GM18858 (cell line): ENCODE measurements around the gene CCDC92.

Experiments
- ATAC-seq: cut with Tn5 transposase; IDR thresholded peaks from one replicate; pipeline ENCODE4 v1.9.1; 2021; ENCODE audit not compliant: unreplicated experiment

CCDC92 gene

DNA sequence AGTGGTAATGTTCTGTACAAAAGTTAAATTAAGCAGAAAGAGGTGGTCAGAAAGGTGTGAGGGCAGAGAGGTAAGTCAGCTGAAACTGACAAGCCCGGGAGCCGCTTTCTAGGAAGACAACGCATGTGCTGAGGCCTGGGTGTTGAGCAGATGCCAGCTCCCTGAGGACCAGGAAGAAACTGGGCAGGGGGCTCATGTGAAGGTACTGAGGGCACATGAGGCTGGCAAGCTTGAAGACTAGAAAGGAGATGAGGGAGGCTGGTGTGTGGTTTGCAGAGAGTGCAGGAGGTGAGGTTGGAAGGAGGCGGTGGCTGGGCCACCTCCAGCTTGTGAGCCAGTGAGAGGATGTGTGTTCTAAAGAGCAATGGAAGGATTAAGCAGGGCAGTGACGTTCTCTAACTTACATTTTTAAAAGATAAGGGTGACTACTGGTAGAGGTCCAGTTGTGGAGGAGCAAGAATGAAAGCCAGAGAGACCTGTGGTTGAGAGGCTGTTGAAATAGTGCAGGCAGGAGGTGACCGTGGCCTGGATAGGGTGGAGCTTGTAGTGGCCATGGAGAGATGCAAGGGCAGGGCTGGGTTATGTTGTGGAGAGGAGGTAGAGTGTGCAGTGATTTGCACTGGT lies 29.5 kb upstream of the CCDC92 start:
- no peak for ATAC-seq

DNA sequence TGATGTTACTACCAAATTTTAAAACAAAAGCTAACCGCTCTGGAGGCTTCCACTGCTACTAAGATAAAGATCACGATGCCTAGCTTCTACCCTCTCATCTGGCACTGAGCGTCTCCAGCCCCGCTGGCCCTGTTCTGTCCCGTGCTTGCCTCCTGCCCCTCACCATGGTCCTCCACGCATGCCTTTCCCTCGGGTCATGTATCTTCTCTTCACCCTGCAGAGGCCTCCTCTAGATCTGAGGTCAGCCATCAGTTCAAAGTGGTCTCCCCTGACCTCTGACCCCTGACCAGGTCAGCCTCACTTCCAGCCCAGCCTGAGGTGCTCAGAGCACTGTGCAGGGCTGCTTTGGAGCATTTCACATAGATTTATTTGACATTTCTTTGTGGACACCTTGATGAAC lies 28.7 kb upstream of the CCDC92 start:
- ATAC-seq: no peak

DNA sequence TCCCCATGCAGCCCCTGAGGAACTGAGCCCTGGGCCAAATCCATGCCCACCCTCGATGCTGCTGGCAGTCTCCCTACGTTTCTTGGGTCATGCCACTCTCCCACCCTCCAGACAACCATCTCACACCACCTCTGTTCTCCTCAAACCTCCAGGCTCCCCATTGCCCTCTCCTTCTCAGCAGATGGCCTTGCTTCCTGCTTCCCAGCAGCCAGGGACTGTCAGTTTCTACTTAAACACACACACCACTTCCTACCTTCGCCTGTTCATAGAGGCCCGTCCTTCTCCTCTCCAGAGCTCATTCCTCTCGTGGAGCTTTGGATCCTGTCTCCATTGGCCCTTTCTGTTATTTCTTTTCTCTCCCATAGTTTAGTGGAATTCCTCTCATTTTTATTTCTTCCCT lies 27.5 kb upstream of the CCDC92 start:
- no peak for ATAC-seq

DNA sequence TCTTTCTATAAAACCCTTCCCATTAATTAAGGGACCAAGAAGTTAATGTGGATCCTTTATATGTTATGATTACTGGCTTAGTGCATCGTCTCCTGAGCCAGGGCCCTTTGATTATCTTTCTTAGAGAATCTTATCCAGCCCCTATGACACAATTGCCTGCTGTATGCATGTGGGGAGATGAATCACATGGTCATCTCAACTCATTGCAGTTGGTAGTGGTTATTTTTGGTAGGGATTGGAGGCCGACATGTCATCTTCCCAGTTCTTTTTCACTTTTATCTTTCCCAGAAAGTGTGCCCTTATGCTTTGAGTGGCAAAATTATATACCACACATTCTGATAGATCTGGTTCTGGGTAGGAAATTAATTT lies 26.3 kb upstream of the CCDC92 start:
- no peak for ATAC-seq

DNA sequence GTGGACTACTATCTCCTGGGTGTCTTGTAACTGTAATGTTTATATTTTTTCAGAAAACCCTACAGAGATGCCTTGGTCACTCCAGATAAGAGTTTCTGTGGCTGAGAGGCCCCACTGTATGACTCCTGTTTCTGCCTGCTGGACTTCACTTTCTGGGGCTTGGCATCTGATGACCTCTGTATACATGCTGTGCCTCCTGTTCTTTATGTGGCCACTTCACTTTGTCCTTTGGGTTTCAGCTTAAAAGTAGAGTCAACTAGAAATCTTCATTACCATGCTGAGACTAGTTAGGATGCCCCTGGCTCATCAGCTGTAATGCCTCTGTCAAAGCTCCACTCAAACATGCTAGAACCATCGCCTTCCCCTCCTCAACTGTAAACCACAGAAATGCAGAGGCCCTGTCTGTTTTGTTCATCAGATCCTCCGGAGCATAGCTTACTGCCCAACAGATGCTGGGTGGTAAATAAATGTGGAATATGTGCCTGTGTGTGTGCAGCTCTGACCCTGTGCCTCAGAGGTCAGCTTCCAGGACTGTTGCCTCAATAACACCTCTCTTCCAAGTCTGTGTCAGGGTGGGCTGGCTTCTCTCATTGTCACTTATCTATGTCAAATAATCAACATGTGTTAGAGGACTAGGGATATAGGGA lies 25.8 kb upstream of the CCDC92 start:
- ATAC-seq: no peak

DNA sequence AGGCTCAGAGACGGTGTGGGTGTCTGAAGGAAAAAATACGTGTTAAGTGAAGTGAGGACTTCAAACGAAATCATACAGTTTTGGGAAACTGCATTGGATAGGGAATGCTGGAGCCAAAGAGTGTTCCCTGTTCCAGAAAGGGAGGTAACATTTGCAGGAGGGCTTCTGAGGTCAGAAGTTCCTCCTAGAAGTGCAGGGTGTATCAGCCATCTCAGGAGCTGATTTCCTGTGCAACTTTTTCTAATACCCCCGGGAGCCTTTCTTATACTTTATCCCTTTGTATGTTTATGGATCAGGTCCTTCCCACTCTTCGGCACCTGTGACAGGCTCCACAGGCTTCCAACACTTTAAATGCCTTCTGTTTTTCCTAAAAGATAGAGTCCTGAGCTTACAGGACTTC lies 25.3 kb upstream of the CCDC92 start:
- ATAC-seq: no peak

DNA sequence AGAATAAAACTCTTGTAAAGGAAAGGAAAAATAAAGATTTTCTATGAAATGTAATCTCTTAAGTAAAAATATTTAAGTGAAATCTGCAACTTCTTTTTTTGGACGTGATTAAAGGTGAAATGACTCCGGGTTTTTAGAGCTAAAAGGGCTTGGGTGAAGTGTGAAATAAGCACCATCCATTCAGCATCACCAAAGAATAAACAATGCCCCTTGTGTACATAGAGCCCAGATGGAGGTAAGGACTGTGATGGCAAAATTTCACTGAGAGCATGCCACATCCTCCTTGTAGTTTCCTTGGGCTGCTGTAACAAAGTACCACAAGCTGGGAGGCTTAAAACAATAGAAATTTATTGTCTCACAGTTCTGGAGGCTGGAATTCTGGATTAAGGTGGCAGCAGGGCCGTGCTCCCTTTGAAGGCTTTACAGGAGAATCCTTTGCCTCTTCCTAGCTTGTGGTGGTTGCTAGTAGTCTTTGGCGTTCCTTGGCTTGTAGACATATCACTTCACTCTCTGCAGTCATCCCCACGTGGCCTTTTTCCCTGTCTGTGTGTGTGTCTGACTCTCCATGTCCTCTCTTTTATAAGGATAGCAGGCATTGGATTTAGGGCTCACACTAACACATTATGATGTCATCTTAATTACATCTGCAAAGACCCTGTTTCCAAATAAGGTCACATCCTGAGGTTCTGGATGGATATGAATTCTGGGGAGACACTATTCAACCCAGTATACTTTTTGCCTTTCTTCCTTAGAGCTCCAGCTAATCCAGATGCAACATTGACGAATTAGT lies 24.6 kb upstream of the CCDC92 start:
- no peak for ATAC-seq

DNA sequence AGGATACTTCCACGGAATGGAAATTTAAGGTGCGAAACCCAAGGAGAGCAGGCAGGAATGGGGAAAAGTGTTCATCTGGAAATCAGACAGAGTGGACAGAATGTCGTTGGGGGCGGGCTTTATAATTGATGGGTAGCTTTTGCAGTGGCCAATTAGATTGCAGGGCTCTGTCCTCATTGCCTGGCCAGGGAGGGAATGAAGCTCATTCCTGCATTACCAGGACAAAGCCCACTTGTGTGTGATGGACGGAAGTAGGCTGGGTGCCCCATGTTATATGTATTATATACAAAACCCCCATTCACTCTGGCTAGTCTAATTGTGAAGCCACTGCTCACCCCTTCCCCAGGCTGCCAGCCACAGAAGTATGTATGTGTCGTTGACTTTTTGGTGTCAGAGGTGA lies 23.9 kb upstream of the CCDC92 start:
- no peak for ATAC-seq

DNA sequence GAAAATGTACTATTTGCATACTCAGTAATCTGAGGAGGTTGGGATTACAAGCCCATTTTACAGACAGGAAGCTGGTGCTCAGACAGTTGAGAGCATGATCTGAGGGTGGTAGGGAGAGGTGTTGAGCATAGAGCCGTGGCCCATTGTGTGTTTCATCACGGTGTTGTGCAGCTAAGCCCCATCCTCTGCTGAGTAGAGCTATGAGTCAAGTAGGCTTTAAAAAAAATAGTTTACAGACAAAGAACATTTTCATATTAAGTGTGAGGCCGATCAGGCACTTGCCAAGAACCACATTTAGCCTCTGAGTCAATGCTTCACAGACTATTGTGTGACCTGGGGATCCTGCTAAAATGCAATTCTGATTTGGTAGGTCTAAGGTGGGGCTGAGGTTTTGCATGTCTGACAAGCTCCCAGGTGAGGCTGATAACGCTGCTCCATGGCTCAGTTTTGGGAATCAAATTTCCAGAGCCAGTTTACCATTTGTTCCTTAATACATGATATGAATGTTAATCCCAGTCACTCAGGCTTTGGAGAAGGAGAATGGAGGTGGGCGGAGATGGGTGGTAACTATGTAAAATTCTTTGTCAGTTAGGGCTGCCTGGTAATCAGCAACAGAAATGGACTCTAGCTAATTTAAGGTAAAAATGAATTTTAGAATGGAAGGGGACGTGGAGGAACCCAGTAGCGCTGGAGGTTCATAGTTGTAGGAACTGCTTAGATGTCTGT lies 22.6 kb upstream of the CCDC92 start:
- ATAC-seq: no peak

DNA sequence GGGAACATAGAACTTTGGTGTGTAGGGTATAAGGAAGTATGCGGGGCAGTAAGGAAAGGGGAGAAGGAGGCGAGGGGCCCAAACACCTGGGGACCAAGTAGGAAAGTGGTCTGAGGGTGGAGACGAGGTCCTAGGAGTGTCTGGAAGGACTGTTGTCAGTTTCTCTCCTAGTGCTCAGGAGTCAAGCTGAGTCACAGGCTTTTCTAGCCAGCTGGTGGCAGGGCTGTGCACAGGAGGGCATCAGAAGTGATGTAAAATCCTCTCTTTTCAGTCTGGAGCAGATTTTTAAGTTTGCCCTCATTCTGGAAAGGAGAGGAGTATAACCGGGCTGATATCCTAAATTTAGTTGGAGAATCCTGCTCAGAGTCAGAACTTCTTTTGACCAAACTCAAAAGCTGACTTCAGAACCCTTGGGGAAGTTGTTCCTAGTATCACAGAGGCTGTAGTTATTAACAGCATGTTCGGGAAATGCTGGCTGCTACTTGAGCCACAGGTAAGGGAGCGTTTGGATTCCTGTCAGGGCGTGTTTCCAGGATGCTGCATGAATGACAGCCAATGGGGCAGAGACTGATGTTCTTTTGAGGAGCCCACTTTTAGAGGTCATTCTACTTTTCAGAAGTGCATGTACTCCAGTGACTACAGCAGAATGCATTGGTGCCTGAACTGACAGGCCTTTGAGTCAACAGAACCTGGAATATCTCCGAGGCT lies 19.6 kb upstream of the CCDC92 start:
- no peak for ATAC-seq

DNA sequence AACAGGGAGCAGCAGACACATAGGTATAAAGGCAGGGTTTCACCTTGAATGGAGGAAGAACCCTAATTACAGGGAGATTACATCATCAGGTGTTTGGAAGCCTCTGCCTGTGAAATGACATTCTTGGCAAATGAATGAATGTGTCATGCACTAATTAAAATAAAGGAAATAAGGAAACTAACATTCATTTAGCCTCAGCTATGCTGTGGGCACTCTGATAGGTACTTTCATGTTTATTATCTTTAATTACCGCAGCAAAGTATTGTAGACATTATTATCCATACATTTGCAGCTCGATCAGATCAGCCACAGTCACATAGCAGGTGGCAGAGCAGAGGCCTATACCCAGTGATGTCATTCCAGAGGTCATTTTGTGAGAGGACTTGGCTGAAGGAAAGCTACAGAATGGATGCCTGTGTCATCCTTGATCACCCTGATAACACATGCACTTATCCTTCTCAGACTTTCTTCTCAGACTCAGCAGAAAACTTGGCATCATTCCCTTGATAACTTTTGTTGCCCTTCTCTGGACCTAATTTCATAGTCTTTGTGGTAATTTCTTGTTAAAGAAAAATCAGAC lies 18.8 kb upstream of the CCDC92 start:
- no peak for ATAC-seq

DNA sequence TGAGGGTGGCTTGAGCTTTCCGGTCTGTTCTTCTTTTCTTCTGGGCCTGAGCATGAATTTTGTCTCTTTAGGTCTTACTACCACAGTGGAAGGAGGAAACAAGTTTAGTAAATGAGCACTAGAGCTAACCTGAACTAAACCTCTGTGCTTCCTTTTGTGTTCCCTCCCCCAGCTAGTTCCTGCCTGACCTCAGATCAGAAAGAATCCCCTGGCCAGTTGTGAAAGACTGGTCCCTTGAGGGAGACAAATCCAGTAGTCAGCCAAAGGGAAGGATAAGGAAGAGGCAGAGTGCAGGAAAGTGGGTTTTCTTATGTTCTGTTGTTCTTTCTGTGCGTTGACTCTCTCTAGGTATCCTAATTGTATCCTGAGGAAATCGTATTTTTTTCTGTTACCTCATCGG lies 17.9 kb upstream of the CCDC92 start:
- no peak for ATAC-seq

DNA sequence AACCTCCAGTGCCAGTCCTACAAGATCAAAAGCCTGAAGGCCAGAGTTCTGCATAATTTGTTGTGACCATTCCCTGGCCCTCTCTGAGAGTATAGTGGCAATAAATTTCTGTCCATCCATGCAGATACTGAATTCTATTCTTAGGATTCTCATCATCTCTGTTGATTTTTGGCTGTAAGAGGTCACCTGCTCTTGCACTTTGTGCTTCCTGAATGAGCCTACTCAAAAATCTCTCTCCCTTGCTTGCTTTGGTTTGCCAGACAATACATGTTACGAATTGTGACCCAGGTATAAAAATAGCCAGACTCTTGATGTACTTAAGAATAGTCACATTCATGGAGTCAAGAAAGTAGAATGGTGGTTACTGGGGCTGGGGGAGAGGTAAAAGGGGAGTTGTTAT lies 17.1 kb upstream of the CCDC92 start:
- no peak for ATAC-seq

DNA sequence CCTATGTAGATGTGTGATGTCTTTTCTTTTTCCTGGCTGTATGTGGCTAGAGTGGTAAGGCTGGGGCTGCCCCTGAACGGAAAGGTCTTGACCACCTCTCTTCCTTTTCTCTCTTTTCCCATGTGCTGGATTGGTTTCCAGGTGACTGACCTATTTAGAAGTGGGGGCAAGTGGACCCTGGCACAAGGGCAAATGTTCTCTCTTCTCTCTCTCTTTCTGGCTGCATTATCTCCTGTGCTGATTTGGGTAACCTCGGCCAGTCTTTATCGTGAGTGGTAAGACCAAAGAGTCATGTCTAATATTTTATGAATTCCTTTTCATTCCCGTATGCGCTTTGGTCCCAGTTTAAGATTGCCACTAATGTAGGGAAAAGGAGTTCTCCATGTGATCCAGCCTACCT lies 16.5 kb upstream of the CCDC92 start:
- no peak for ATAC-seq

DNA sequence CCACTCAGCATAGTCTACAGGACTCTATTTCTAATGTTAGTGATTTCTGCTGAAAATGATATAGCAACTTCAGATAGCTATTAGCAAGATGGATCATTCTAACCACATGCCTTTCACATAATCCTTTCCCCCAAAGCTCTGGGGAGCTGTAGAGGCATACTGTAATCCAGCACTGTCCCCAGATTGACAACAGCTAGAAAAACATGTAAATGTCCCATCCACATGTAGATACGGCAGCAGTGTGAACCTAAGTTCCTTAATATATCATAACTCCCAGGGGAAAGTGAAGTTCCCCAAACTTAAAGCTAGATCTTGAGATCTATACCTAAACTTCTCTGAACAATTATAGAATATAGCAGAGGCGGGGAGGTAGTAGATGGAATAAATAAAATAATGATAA lies 14.4 kb upstream of the CCDC92 start:
- no peak for ATAC-seq

DNA sequence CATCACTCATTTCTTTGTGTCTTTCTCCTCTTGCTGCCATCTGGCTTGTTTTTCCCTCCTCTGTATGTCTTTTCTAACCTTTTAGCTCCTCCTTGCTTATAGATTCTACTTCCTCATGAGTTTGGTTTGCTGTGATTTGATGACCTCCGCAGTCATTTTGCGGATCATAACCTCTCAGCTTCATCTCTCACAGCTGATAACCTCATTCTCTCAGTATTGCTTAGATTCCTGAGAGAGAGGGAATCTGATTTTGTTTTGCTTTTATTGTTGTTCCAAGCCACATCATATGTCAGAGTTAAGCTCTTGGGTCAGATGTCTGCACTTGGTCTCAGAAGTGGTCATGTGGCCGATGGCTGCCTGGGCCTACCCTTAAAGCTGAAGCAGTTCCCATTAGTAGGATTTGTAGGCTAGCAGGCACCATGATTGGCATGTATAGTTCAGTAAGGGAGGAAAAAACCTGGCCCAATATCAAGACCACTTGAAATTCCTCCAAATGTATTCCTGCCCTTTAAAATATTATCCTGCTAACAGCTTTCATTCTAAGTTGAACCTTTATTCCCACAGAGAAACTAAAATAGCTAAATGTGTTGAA lies 13.8 kb upstream of the CCDC92 start:
- ATAC-seq: no peak

DNA sequence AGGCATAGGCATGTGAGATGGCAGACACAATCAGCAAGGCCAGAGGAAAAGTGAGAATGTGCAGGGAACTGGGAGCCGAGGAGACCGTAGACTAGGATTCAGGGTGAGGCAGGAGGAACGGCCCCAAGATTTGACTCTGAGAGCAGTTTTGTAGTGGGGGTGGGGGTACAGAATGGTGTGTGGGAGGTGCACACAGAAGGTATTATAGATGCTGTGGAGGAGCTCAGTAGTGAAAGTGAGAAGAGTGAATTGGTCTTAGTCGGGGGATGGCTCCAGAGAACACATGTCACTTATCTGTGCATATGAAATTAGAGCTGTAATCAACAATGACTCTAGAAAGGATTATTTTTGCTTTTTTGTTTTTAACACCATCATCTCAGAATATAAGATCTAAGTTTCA lies 12.3 kb upstream of the CCDC92 start:
- ATAC-seq: no peak

DNA sequence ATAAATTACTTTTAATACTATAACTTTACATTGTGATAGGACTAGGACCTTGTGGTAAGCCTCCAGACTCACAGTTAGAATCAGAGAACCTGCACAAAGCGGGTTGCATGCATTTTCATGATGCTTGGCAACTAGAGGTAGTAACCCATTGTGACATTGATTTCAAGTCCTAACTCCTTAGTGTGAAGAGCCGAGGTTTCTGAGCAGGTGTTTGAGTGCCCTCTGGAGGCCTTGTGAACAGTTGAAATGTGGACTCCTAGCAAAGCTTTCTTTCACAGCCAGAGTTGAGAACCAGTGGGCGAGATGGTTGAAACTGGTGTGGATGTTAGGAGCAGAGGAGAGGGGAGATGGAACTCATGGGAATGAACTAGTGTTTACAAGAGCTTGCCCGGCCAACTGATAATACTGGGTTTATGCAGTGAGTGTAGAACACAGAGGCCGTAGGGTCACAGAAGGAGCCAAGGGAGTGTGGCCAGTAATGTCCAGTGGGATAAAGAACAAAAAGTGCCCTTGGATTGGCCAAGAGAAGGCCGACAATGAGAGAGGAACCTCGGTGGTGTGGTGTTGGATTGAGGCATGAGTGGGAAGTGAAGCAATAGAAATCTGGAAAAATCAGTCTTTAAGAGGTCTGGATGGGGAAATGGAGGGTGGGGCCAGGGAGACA lies 11.3 kb upstream of the CCDC92 start:
- no peak for ATAC-seq

DNA sequence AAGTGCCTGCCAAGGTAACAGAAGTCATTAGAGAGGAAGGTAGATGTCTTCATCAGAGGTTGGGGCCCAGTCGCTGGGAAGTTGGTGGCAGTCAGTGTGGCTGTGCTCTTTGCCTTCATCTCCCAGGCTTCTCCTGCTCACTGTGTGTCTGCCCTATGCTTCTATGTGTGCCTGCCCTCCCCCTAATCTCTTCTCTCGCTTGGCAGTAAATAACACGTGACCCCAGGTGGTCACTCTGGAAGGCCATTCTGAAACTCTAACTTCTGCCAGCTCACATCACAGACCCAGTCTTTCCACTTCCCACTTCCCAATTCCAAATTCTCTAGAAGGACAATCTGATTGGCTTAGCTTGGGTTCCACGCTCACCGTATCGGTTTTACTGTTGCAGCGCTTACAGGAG lies 9.6 kb upstream of the CCDC92 start:
- no peak for ATAC-seq

DNA sequence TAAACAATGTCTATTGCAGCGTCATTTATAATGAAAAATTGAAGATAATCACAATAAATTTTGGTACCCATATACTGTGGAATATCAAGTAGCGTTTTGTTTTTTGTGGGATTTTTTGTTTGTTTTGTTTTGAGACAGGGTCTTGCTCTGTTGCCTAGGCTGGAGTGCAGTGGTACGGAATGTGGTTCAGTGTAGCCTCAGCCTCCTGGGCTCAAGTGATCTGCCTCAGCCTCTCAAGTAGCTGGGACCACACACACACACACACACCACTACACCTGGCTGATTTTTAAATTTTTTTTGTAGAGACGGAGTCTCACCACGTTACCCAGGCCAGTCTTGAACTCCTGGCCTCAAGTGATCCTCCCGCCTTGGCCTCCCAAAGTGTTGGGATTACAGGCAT lies 6.9 kb upstream of the CCDC92 start:
- no peak for ATAC-seq
